ENCODE measurements around the gene SERPINE1.
A peak's percentile ranks its signal among the peaks of the same experiment; 100 is the strongest.

SERPINE1 gene

GRCh38 chr7:101133621-101134398 is 6.9 kb downstream of the SERPINE1 start:
- H3K27ac ChIP-seq (ENCODE audit: low read length): no peak overlapping the region
- H4K20me1 ChIP-seq (ENCODE audit: insufficient read depth, low read length): no peaks in the 10 kb centered on the region
- H3K79me2 ChIP-seq (ENCODE audit: insufficient read depth, low read length): no peaks in the 10 kb centered on the region
- H3K4me1 ChIP-seq (ENCODE audit: insufficient read depth, low read length): no peaks in the 10 kb centered on the region
- no peak for TF ChIP-seq CTCF (IDR thresholded peaks at IDR 0.05; ENCODE audit: borderline replicate concordance, extremely low read depth, low read length, poor library complexity, severe bottlenecking)
- TF ChIP-seq EZH2 (IDR thresholded peaks at IDR 0.05; ENCODE audit: borderline replicate concordance, low read depth, low read length, severe bottlenecking): no peak
- no peak overlapping the region for H2AFZ ChIP-seq (ENCODE audit: low read depth, low read length)
- no peak overlapping the region for H3K4me3 ChIP-seq (ENCODE audit: low read depth in 1 of 2, low read length in 2 of 2)
- H3K9ac ChIP-seq (ENCODE audit: low read depth, low read length): no peak overlapping the region
- ATAC-seq (ENCODE audit: insufficient read depth, low read depth): no peak
- no peak overlapping the region for H3K4me2 ChIP-seq (ENCODE audit: insufficient read depth, low read length)
- no peak for DNase-seq
- no peaks in the 10 kb centered on the region for H3K9me3 ChIP-seq (ENCODE audit: insufficient read depth, low read length, severe bottlenecking)
- H3K27me3 ChIP-seq (ENCODE audit: insufficient read depth, low read length, poor library complexity): no peaks in the 10 kb centered on the region
- H3K36me3 ChIP-seq (ENCODE audit: insufficient read depth, low read length): no peaks in the 10 kb centered on the region

- DNase-seq: no peak
- no peak for ATAC-seq (ENCODE audit: insufficient read depth, low read depth)
- Histone ChIP-seq H4K20me1 (ENCODE audit: insufficient read depth, low read length) (no peaks in the 10 kb centered on the region), H3K27ac (ENCODE audit: low read length) (no peak overlapping the region), H3K4me2 (ENCODE audit: insufficient read depth, low read length) (no peak overlapping the region), H3K27me3 (ENCODE audit: insufficient read depth, low read length, poor library complexity) (no peaks in the 10 kb centered on the region), H3K36me3 (ENCODE audit: insufficient read depth, low read length) (no peaks in the 10 kb centered on the region), H3K79me2 (ENCODE audit: insufficient read depth, low read length) (no peaks in the 10 kb centered on the region), H3K4me1 (ENCODE audit: insufficient read depth, low read length) (no peaks in the 10 kb centered on the region), H2AFZ (ENCODE audit: low read depth, low read length) (no peak overlapping the region), H3K9me3 (ENCODE audit: insufficient read depth, low read length, severe bottlenecking) (no peaks in the 10 kb centered on the region), H3K4me3 (ENCODE audit: low read depth in 1 of 2, low read length in 2 of 2) (no peak overlapping the region), H3K9ac (ENCODE audit: low read depth, low read length) (no peak overlapping the region)
- TF ChIP-seq EZH2 (IDR thresholded peaks at IDR 0.05; ENCODE audit: borderline replicate concordance, low read depth, low read length, severe bottlenecking): no peak
Observed at GRCh38 chr7:101134399-101134980, 7.6 kb downstream of the SERPINE1 start.

GRCh38 chr7:101137651-101138212 is 10.8 kb downstream of the SERPINE1 start:
- Histone ChIP-seq H3K4me1 (ENCODE audit: insufficient read depth, low read length) (peaks cover 8% of the 10 kb centered on the region), H3K9ac (ENCODE audit: low read depth, low read length) (no peak overlapping the region), H3K79me2 (ENCODE audit: insufficient read depth, low read length) (no peaks in the 10 kb centered on the region), H3K27ac (ENCODE audit: low read length) (no peak overlapping the region), H3K9me3 (ENCODE audit: insufficient read depth, low read length, severe bottlenecking) (no peaks in the 10 kb centered on the region), H3K27me3 (ENCODE audit: insufficient read depth, low read length, poor library complexity) (no peaks in the 10 kb centered on the region), H4K20me1 (ENCODE audit: insufficient read depth, low read length) (no peaks in the 10 kb centered on the region), H2AFZ (ENCODE audit: low read depth, low read length) (no peak overlapping the region), H3K36me3 (ENCODE audit: insufficient read depth, low read length) (no peaks in the 10 kb centered on the region), H3K4me3 (ENCODE audit: low read depth in 1 of 2, low read length in 2 of 2) (no peak overlapping the region), H3K4me2 (ENCODE audit: insufficient read depth, low read length) (no peak overlapping the region)
- DNase-seq (no peak), ATAC-seq (ENCODE audit: insufficient read depth, low read depth) (no peak)
- TF ChIP-seq CTCF (IDR thresholded peaks at IDR 0.05; ENCODE audit: borderline replicate concordance, extremely low read depth, low read length, poor library complexity, severe bottlenecking) (no peak), EZH2 (IDR thresholded peaks at IDR 0.05; ENCODE audit: borderline replicate concordance, low read depth, low read length, severe bottlenecking) (no peak)

GRCh38 chr7:101138213-101138870 is 11.4 kb downstream of the SERPINE1 start:
- H4K20me1 ChIP-seq (ENCODE audit: insufficient read depth, low read length): no peaks in the 10 kb centered on the region
- H3K9ac ChIP-seq (ENCODE audit: low read depth, low read length): no peak overlapping the region
- no peaks in the 10 kb centered on the region for H3K9me3 ChIP-seq (ENCODE audit: insufficient read depth, low read length, severe bottlenecking)
- no peak overlapping the region for H3K4me3 ChIP-seq (ENCODE audit: low read depth in 1 of 2, low read length in 2 of 2)
- no peaks in the 10 kb centered on the region for H3K79me2 ChIP-seq (ENCODE audit: insufficient read depth, low read length)
- ATAC-seq (ENCODE audit: insufficient read depth, low read depth) (peak; percentile 82), DNase-seq (peak; percentile 67)
- no peak overlapping the region for H3K27ac ChIP-seq (ENCODE audit: low read length)
- H2AFZ ChIP-seq (ENCODE audit: low read depth, low read length): no peak overlapping the region
- H3K4me1 ChIP-seq (ENCODE audit: insufficient read depth, low read length): peaks cover 8% of the 10 kb centered on the region
- no peaks in the 10 kb centered on the region for H3K27me3 ChIP-seq (ENCODE audit: insufficient read depth, low read length, poor library complexity)
- H3K4me2 ChIP-seq (ENCODE audit: insufficient read depth, low read length): no peak overlapping the region
- TF ChIP-seq CTCF (IDR thresholded peaks at IDR 0.05; ENCODE audit: borderline replicate concordance, extremely low read depth, low read length, poor library complexity, severe bottlenecking) (peak; percentile 50), EZH2 (IDR thresholded peaks at IDR 0.05; ENCODE audit: borderline replicate concordance, low read depth, low read length, severe bottlenecking) (no peak)
- H3K36me3 ChIP-seq (ENCODE audit: insufficient read depth, low read length): no peaks in the 10 kb centered on the region
